KOPT-K1 (cell line): ENCODE measurements around the gene SWSAP1.
"Not testable (repeated sequence)": the region's sequence is repeated elsewhere in the genome, so short reads cannot be mapped to it uniquely, and the experiment has no call there.

ENCODE experiments used
- H3K27ac ChIP-seq: fragments of 200-600 bp; sonication (generic); 2 replicates; pipeline ENCODE4 v1.5.1; 2016; ENCODE audit warnings: antibody characterized with exemption, mild to moderate bottlenecking, low read depth, low read length; ENCODE audit not compliant: poor library complexity, severe bottlenecking
- H3K36me3 ChIP-seq: fragments of 200-600 bp; sonication (generic); 2 replicates; pipeline ENCODE4 v1.5.1; 2017; ENCODE audit warnings: antibody characterized with exemption, mild to moderate bottlenecking, low read length, moderate library complexity; ENCODE audit not compliant: insufficient read depth
- H3K9me3 ChIP-seq: fragments of 200-600 bp; sonication (generic); 2 replicates; pipeline ENCODE4 v1.5.1; 2017; ENCODE audit warnings: antibody characterized with exemption, low read length, mild to moderate bottlenecking; ENCODE audit not compliant: insufficient read depth, poor library complexity, severe bottlenecking

The SWSAP1 gene

DNA sequence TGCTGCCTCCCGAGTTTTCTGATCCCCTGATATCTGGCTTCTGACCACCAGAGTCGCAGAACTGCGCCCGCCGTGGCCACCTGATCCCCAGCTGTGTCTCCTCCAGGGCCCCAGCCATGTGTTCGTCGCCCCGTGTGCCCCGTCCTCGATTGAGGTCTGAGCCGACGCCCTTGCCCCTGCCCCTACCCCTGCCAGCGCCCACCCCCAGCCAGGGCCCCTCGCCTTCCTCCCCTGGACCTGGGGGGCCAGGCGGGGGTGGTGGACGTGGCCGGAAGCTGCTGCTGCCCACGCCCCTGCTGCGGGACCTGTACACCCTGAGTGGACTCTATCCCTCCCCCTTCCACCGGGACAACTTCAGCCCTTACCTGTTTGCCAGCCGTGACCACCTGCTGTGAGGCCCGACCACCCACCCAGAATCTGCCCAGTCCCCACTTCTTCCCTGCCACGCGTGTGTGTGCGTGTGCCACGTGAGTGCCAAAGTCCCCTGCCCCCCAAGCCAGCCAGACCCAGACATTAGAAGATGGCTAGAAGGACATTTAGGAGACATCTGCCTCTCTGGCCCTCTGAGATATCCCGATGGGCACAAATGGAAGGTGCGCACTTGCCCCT, 10.1 kb upstream of the SWSAP1 start:
- H3K9me3 ChIP-seq, result no peaks in the 10 kb centered on the region
- H3K27ac ChIP-seq, result no peak overlapping the region
- H3K36me3 ChIP-seq, result no peaks in the 10 kb centered on the region

DNA sequence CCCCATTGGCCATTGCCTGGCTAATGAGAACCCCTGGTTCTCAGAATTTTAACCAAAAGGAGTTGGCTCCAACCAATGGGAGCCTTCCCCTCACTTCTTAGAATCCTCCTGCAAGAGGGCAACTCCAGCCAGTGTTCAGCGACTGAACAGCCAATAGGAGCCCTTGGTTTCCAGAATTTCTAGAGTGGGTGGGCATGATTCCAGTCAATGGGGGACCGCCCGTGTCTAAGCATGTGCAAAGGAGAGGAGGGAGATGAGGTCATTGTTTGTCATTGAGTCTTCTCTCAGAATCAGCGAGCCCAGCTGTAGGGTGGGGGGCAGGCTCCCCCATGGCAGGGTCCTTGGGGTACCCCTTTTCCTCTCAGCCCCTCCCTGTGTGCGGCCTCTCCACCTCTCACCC, 9.5 kb upstream of the SWSAP1 start:
- Histone ChIP-seq H3K27ac (no peak overlapping the region), H3K9me3 (no peaks in the 10 kb centered on the region), H3K36me3 (no peaks in the 10 kb centered on the region)

DNA sequence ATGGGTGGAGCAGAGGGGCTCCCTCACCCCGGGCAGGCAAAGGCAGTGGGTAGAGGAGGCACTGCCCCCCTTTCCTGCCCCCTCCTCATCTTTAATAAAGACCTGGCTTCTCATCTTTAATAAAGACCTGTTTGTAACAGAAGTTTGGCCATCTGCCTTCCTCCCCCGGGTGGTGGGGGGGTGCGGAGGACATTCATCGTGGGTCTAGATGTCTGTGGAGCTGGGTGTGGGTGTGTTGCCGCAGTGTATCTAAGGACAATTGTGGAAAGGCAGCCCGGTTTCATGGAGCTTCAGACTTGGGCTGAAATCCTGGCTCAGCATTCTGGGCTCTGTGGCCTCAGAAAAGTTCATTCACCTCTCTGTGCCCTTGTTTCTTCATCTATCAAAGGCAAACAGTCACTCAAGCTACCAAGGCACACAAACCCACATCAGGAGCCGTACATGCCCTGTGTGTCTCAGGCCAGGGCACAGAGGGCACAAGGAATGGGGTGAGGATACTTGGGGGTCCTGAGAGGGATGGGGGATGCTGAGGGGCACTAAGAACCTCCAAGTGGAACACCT, 8.8 kb upstream of the SWSAP1 start:
- Histone ChIP-seq H3K27ac (no peak overlapping the region), H3K36me3 (no peaks in the 10 kb centered on the region), H3K9me3 (no peaks in the 10 kb centered on the region)

DNA sequence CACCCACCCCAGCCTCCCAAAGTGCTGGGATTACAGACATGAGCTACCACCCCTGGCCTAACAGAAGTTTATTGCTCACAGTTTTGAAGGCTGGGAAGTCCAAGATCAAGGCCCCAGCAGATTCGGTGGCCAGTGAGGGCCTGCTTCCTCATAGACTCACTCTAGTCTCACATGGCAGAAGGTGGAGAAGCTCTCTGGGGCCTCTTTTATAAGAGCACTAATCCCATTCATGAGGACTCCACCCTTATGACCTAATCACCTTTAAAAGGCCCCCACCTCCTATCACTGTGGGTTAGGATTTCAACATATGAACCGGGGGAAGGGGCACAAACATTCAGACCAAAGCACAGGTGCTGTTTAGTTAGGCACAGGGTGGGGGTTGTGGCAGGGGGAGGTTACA, 6.9 kb upstream of the SWSAP1 start:
- Histone ChIP-seq H3K9me3 (no peaks in the 10 kb centered on the region), H3K36me3 (no peaks in the 10 kb centered on the region), H3K27ac (no peak overlapping the region)

DNA sequence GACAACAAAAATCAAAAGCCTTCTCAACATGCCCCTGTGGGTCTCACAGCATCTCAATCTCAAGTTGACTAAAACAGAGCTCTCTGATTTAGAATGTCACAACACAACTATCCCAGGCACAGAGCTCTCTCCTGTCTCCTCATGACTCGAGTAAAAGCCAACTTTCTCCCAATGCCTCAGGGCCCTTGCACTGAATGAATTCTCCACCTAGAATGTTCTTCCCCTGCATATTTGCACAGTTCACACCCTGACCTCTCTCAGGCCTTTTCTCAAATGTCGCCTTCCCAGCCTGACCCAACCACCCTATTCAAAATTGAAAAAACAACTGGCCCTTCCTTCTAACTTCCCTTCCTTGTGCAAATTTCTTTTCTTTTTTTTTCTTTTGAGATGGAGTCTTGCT, 3.7 kb upstream of the SWSAP1 start:
- Histone ChIP-seq H3K27ac (no peak overlapping the region), H3K36me3 (no peaks in the 10 kb centered on the region), H3K9me3 (no peaks in the 10 kb centered on the region)

DNA sequence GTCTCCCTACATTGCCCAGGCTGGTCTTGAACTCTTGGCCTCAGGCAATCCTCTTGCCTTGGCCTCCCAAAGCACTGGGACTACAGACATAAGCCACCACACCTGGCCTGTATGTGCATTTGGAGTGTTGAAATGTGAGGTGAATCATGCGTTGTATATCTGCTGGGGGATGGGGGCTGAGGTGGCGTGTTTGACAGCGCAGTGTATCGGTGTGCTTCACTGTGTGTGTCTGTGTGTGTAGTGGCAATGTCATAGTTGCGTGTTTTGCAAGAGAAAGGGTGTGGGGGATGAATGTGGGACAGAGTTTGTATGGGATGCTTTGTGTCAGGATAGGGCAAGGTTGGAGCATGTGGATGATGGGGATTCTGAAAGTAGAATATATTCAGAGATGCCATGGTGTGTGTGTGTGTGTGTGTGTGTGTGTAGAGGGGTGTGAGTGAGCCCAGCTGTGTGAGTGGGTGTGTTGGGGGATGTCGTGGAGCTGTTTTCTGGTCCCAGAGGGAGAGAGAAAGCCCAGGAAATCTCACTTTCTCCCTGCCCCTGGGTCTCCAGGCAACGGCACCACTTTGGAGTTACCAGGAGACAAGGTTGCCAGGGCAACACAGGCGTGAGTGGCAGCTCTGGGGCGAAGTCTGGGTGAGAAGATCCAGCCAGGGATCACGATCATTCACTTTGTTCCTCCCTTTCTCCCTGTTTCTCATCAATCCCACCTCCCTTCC, 1.1 kb upstream of the SWSAP1 start:
- no peaks in the 10 kb centered on the region for H3K9me3 ChIP-seq
- H3K36me3 ChIP-seq, result no peaks in the 10 kb centered on the region
- no peak overlapping the region for H3K27ac ChIP-seq

DNA sequence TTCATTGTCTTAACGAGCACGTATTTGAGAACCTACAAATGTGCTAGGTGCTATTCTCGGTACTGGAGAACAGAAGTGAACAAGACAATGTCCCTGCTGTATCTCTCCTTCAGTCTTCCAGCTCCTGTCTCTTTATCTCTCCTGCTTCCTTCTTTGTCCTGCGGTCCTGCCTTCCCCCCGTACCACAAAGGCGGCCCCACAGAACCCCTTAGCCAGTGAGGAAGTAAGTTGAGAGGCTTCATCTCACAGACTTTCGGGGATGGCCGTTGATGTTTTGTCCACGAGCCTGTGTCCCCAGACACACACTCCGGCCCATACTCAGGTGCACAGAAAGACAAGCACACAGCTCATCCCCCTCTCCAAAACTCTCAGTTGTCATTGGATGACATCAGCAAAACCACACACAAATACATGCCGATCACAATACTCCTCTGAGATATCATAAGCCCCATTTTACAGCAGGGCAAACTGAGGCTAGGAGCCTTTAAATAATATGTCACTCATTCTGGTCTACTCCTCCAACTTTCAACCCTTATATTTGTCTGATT, 507 bp upstream of the SWSAP1 start:
- H3K36me3 ChIP-seq, result no peaks in the 10 kb centered on the region
- no peaks in the 10 kb centered on the region for H3K9me3 ChIP-seq
- peak overlapping the region; percentile 78 for H3K27ac ChIP-seq

DNA sequence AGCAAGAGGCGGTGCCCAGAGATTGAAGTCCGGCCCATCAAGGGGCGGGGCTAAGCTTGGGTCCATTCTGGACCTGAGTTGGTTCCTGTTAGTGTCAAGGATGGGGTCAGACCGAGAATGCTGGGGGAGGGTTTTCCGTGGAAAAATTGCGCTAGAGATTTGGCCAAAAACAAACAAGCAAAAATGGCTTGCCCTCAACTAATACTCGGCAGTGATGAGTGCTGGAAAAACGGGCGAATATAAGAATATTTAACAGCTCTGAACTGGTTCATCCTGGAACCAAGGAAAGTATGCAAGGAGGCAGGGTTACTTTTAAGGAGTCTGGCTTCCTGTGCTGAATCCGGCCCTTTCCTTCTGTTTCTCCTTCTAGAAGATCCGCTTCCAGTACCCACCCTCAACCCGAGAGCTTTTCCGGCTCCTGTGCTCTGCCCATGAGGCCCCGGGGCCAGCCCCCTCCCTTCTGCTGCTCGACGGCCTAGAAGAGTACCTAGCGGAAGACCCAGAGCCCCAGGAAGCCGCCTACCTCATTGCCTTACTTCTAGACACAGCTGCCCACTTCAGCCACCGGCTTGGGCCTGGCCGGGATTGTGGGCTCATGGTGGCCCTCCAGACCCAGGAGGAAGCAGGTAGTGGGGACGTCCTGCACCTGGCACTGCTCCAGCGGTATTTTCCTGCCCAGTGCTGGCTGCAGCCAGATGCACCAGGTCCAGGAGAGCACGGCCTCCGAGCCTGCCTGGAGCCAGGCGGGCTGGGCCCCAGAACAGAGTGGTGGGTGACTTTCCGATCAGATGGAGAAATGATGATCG, 880 bp downstream of the SWSAP1 start:
- Histone ChIP-seq H3K9me3 (no peaks in the 10 kb centered on the region), H3K36me3 (no peaks in the 10 kb centered on the region), H3K27ac (peak overlapping the region; percentile 78)

DNA sequence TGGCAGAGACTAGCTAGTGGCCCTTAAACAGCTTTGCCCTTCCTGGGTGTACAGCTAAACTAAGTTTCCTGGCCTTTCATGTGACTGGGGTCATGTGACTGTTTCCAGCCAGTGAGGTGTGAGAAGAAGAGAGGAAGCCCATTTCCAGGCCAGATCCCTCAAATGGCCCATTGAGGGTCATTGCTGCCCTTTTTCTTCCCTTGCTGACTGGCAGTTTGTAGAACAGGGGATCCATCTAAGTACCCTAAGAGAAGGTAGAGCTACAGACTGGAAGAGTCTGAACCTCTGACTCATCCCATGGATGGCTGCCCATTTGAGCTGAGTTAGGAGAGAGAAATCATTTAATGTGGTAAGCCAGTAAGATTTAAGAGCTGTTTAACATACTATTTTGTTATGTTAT, 2.8 kb downstream of the SWSAP1 start:
- no peaks in the 10 kb centered on the region for H3K36me3 ChIP-seq
- peak overlapping the region; percentile 40 for H3K27ac ChIP-seq
- no peaks in the 10 kb centered on the region for H3K9me3 ChIP-seq

DNA sequence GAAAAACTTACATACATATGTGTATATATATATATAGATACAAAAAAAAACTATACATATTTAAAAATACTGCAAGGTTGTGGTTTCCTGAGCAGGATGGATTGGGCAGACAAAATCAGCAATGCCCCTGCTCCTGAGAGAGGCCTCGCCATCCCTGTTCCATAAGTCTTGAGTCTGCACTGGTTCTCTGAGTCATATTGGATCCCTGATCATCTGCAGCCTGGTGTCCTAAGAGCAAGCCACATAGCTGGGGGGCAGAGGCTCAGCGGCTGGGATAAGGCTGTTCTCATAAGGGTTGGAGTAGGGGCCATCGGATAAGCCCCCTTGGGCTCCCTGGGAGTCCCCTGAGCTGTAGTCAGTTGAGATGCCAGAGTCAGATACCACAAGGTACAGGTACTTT, 3.3 kb downstream of the SWSAP1 start:
- H3K36me3 ChIP-seq, result no peaks in the 10 kb centered on the region
- H3K27ac ChIP-seq, result no peak overlapping the region
- H3K9me3 ChIP-seq, result no peaks in the 10 kb centered on the region

DNA sequence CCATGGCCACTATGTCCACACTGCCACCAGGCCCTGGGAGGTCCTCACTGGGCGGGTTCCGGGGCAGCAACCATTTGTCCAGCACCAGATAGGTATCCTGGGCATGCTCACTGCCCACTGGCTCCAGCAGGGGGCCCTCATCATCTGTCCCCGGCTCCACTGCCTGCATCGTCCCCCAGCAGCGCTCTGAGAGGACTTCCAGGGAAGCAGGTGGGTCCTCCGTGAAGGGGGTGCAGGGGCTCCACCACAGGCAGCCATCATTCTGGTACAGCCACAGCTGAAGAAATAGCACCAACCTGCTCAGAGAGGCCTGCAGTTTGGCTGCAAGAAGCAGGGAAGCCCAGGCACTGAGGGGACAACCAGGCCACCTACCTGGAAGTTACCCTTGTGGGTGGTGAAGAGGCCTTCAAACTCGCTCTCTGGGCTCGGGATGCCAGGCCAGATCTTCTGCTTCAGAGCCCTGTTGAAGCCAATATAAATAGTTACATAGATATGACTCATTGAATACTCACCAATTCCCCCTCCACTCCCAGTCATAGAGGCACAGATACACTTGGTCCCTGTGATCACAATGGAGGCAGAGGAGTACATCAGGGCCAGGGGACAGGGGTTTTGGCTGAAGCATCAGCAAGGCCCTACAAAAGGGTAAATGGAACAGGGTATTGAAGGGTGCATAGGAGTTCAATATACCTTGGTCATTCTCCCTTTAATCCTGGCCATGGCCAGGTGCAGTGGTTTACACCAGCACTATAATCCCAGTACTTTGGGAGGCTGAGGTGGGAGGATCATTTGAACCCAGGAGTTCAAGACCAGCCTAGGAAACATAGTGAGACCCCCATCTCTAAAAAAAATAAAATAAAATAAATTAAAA, 4.1 kb downstream of the SWSAP1 start:
- Histone ChIP-seq H3K9me3 (no peaks in the 10 kb centered on the region), H3K36me3 (no peaks in the 10 kb centered on the region), H3K27ac (no peak overlapping the region)

DNA sequence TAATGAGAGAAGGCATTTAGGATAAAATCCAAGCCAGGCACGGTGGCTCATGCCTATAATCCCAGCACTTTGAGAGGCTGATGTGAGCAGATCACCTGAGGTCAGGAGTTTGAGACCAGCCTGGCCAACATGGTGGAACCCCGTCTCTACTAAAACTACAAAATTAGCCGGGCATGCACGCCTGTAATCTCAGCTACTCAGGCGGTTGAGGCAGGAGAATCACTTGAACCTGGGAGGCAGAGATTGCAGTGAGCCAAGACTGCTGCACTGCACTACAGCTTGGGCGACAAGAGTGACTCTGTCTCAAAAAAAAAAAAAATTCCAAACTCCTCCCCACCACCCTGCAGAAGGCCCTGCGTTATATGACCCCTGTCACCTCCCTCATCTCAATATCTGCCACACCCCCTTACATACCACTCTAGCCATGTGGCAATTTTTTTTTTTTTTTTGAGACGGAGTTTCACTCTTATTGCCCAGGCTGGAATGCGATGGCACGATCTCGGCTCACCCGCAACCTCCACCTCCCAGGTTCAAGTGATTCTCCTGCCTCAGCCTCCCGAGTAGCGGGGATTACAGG, 4.9 kb downstream of the SWSAP1 start:
- not testable (repeated sequence) for H3K36me3 ChIP-seq, H3K9me3 ChIP-seq, H3K27ac ChIP-seq

DNA sequence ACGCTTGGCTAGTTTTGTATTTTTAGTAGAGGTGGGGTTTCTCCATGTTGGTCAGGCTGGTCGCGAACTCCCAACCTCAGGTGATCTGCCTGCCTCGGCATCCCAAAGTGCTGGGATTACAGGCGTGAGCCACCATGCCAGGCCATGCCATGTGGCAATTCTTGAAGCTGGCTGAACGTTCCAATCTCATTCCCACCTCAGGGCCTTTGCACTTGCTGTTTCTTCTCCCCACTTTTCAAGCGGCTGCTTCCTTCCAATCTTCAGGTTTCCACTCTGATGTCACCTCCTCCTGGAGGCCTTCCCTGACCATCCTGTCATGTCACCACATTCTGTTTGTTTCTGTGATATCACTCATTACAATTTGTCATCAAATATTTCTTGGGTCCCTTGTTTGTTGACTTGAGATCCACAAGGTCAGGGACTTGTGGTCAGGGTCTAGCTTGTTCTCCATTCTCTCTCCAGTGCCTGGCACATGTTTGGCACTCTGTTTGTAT, 5.4 kb downstream of the SWSAP1 start:
- Histone ChIP-seq H3K27ac (peak overlapping the region; percentile 77), H3K36me3 (no peaks in the 10 kb centered on the region), H3K9me3 (no peaks in the 10 kb centered on the region)
